Ovary (tissue), 9 donors: ENCODE data around the gene MYH9. TPM values are rescaled to one million over a fixed set of nuclear protein-coding genes. Genes with fewer than 3 reads are reported as not detected.

ENCODE experiments used
- DNase-seq, 5 donors: peaks; one replicate each; pipeline ENCODE4 v3.0.0-alpha.2; 2019 to 2020
- H3K27ac ChIP-seq, 2 donors: fragments of 200-600 bp; one replicate each; pipeline versions ENCODE4 v1.5.1 to v1.8.0; 2019 to 2022
- H3K27me3 ChIP-seq: fragments of 200-600 bp; one replicate; pipeline ENCODE4 v1.8.0; 2022
- H3K36me3 ChIP-seq: fragments of 200-600 bp; sonication (generic); one replicate; pipeline ENCODE4 v1.5.1; 2019
- H3K4me1 ChIP-seq: one replicate; pipeline ENCODE4 v1.8.1; 2013; ENCODE audit warnings: mild to moderate bottlenecking, moderate library complexity; ENCODE audit not compliant: insufficient read depth
- H3K4me3 ChIP-seq: fragments of 200-600 bp; sonication (generic); one replicate; pipeline ENCODE4 v1.5.1; 2017
- H3K9me3 ChIP-seq, 2 donors: fragments of 200-600 bp in 1 of 2; sonication (generic) in 1 of 2; one replicate each; pipeline versions ENCODE4 v1.5.1 to v1.8.1; 2013 to 2019; ENCODE audit warnings: mild to moderate bottlenecking in 1 of 2, moderate library complexity in 1 of 2
- CTCF ChIP-seq, 3 donors: fragments of 450-650 bp in 2 of 3; fragments of 200-600 bp in 1 of 3; IDR thresholded peaks; one replicate each; pipeline versions ENCODE4 v1.5.1 to v1.8.0; 2016 to 2022; ENCODE audit warnings: antibody characterized with exemption in 3 of 3, mild to moderate bottlenecking in 1 of 3
- EP300 ChIP-seq: sonication (generic); formaldehyde crosslinking; IDR thresholded peaks from one replicate; pipeline ENCODE4 v1.6.1; 2017; ENCODE audit warnings: antibody characterized with exemption
- POLR2A ChIP-seq: fragments of 450-650 bp; IDR thresholded peaks from one replicate; pipeline ENCODE4 v1.6.1; 2017; ENCODE audit warnings: antibody characterized with exemption, mild to moderate bottlenecking, moderate library complexity
- WGBS, 3 donors: extraction: QIAGEN DNeasy Blood & Tissue Kit in 1 of 3; methylation state at CpG; one replicate each; pipeline versions ENCODE4 v1.1.5 to v1.1.7; 2013 to 2017; 5-methylcytosine and 5-hydroxymethylcytosine counted together
- intact Hi-C, 4 donors: fragments of 100-400 bp; cut with DNase I; formaldehyde crosslinking; loops; one replicate each; pipeline versions ENCODE4 v1.11.0 to v1.15.1; 2022 to 2023
- polyA plus RNA-seq, 2 donors: library from polyadenylated mRNA; stranded (reverse); fragments of 200-250 nt in 1 of 2; fragments of 350-450 nt in 1 of 2; fragmentation: Illumina TruSeq in 1 of 2; extraction: RNeasy Lipid Tissue Mini Kit (QIAGEN cat#74804) in 1 of 2; gene quantifications; one replicate each; pipeline ENCODE4 v1.2.3, GENCODE V29; 2013 to 2014
- total RNA-seq, 7 donors: library from RNA; depleted of rRNA in 2 of 7; stranded (reverse); fragments of >200 nt in 2 of 7; fragmentation: NEBNext Ultra II Directional in 3 of 7; extraction: Animal tissue kit (Norgen Biotek cat#: 25700) in 3 of 7; gene quantifications; one replicate each; pipeline versions ENCODE4 v1.1.0 to v1.2.4, GENCODE V29; 2016 to 2023
- donor health status: DM: no; HTN: no; CAD: no; lungs with moderate emphysema.
- donor health status: DM: no; HTN: no; CAD: no.
- donor health status: Bipolar disorder and iron deficiency.
- donor health status: DM: yes; HTN: yes; CAD: no.
- donor health status: DM: no; HTN: no; CAD: no.
- donor health status: DM: yes; HTN: yes; CAD: no.

MYH9 gene
- total and polyA plus RNA-seq, 9 donors: 128 to 530 (median 348) TPM

- no peak for DNase-seq
- intact Hi-C loops: no loop called here
- H3K4me3 ChIP-seq: no peak overlapping the region
- H3K36me3 ChIP-seq: no peaks in the 10 kb centered on the region
- H3K9me3 ChIP-seq: no peaks in the 10 kb centered on the region
- peaks cover 30% of the 10 kb centered on the region for H3K4me1 ChIP-seq
- no peak for TF ChIP-seq EP300
- no peak for TF ChIP-seq CTCF (IDR thresholded peaks at IDR 0.05)
- TF ChIP-seq POLR2A: no peak
- H3K27me3 ChIP-seq: no peaks in the 10 kb centered on the region
- 52 to 73% (median 68%) methylated on average over 5 of the region's 5 CpGs for WGBS, 3 donors
- H3K27ac ChIP-seq: no peak overlapping the region
Observed at GRCh38 chr22:36347094-36347493, 40.7 kb downstream of the MYH9 start.

GRCh38 chr22:36344106-36344827 lies 43.5 kb downstream of the MYH9 start:
- Histone ChIP-seq H3K27ac (no peak overlapping the region), H3K36me3 (no peaks in the 10 kb centered on the region), H3K27me3 (no peaks in the 10 kb centered on the region), H3K9me3 (no peaks in the 10 kb centered on the region), H3K4me1 (peaks cover 8% of the 10 kb centered on the region), H3K4me3 (no peak overlapping the region)
- WGBS, 3 donors: 89 to 92% (median 91%) methylated on average over 23 of the region's 23 CpGs
- TF ChIP-seq CTCF (IDR thresholded peaks at IDR 0.05): no peak
- no peak for TF ChIP-seq POLR2A
- no peak for TF ChIP-seq EP300
- no peak for DNase-seq
- intact Hi-C loops: no loop called here

- H3K4me3 ChIP-seq: no peak overlapping the region
- no peaks in the 10 kb centered on the region for H3K27me3 ChIP-seq
- DNase-seq: no peak
- peaks cover 8% of the 10 kb centered on the region for H3K4me1 ChIP-seq
- H3K36me3 ChIP-seq: no peaks in the 10 kb centered on the region
- H3K9me3 ChIP-seq: no peaks in the 10 kb centered on the region
- 43 to 49% (median 47%) methylated on average over 9 of the region's 9 CpGs for WGBS, 3 donors
- intact Hi-C loops: no loop called here
- TF ChIP-seq POLR2A (no peak), CTCF (IDR thresholded peaks at IDR 0.05) (no peak), EP300 (no peak)
- H3K27ac ChIP-seq: no peak overlapping the region
Observed at GRCh38 chr22:36343720-36344105, 44.1 kb downstream of the MYH9 start.

- Histone ChIP-seq H3K27me3 (no peaks in the 10 kb centered on the region), H3K4me3 (no peak overlapping the region), H3K27ac (no peak overlapping the region), H3K4me1 (peaks cover 8% of the 10 kb centered on the region), H3K9me3 (no peaks in the 10 kb centered on the region), H3K36me3 (no peaks in the 10 kb centered on the region)
- intact Hi-C loops: no loop called here
- 81 to 85% (median 83%) methylated on average over 5 of the region's 5 CpGs for WGBS, 3 donors
- no peak for TF ChIP-seq EP300
- TF ChIP-seq CTCF (IDR thresholded peaks at IDR 0.05): no peak
- TF ChIP-seq POLR2A: no peak
- no peak for DNase-seq
Observed at GRCh38 chr22:36343070-36343719, 44.6 kb downstream of the MYH9 start.
